ENCODE results near the gene CAD. TPM values are rescaled to one million over a fixed set of nuclear protein-coding genes. Genes with fewer than 3 reads are reported as not detected.

Gene CAD
- total and polyA plus RNA-seq, 10 of the 15 experiments (the other 5 are each of a cell fraction or from before 2014, with no cell fraction given) = 7.6 to 119 (median 50.7) TPM

GRCh38 chr2:27218614-27219013, 1.4 kb downstream of the CAD start:
- BruUV-seq (replicated peaks) = no TSS peak
- Histone ChIP-seq H3K36me3 (ENCODE audit: control insufficient read depth in 2 of 2, insufficient read depth in 2 of 2, low read length in 1 of 2) (peaks cover 5 to 8% of the 10 kb centered on the region in 2 experiments), H4K20me1 (ENCODE audit: control insufficient read depth, insufficient read depth) (no peaks in the 10 kb centered on the region), H3K4me1 (ENCODE audit: control insufficient read depth, insufficient read depth, low read length) (peaks cover 3% of the 10 kb centered on the region; the same call in 1 of the 2 replicates), H2AFZ (ENCODE audit: control insufficient read depth, low read depth, low read length) (no peak overlapping the region), H3K27me3 (replicated peaks in 1 of 2; ENCODE audit: control insufficient read depth in 2 of 2, insufficient read depth in 2 of 2, low read length in 1 of 2) (no peaks in the 10 kb centered on the region), H3K79me2 (ENCODE audit: control insufficient read depth, insufficient read depth, low read length) (peaks cover 23% of the 10 kb centered on the region), H3K27ac (ENCODE audit: control insufficient read depth, insufficient read depth) (peak overlapping the region; percentile 83), H3K4me2 (ENCODE audit: control insufficient read depth, insufficient read depth) (peak overlapping the region; percentile 97), H3K4me3 (peak overlapping the region; percentile 79), H3K9ac (ENCODE audit: control insufficient read depth, insufficient read depth, low read length) (peak overlapping the region; percentile 93), H3K9me3 (replicated peaks; ENCODE audit: control insufficient read depth, insufficient read depth, low read length) (no peaks in the 10 kb centered on the region)
- TF ChIP-seq POLR2A (IDR thresholded peaks at IDR 0.05; ENCODE audit: low read depth, low read length) = no peak
- TF ChIP-seq SPI1 (IDR thresholded peaks at IDR 0.05; ENCODE audit: borderline replicate concordance, insufficient read depth, low read depth, low read length) = peak; percentile 28; the same call in 1 of the 2 replicates
- no peak for TF ChIP-seq ZNF622 (IDR thresholded peaks at IDR 0.05)
- ChIA-PET RAD21 (ENCODE audit: unreplicated experiment) (interaction anchor here (0.6 to 1.2 kb wide), 5 partner anchors 61 to 1349 kb away, joined by 3 to 5 read pairs (median 4); partner anchors contain the start of gene ABHD1), POLR2A (no interaction called here), CTCF (interaction anchor here (0.5 to 1.8 kb wide), 5 partner anchors 27 to 296 kb away, joined by 3 to 5 read pairs (median 4); no protein-coding TSS in a partner anchor), SMC1A (ENCODE audit: uncharacterized antibody, unreplicated experiment) (interaction anchor here (0.9 to 1.3 kb wide), 2 partner anchors 84 to 86 kb away, joined by 3 read pairs; no protein-coding TSS in a partner anchor)
- in situ Hi-C loops (cut with MboI) = no loop called here
- no peak for FAIRE-seq
- ATAC-seq = no peak
- WGBS (ENCODE audit: insufficient coverage, insufficient replicate concordance, low lambda C conversion rate, missing lambda C conversion rate) = 35% methylated on average over 4 of the region's 4 CpGs
- no peak for DNase-seq (ENCODE audit: low read depth, low spot score)
- intact Hi-C loops (cut with micrococcal nuclease; ENCODE audit: unreplicated experiment) = loop anchor here (10.0 kb wide), 1 partner anchor 136 kb away; the partner anchor contains the start of gene GTF3C2

- RAD21 ChIA-PET (ENCODE audit: unreplicated experiment) = interaction anchor here (0.9 kb wide), 1 partner anchor 129 kb away, joined by 4 read pairs; no protein-coding TSS in a partner anchor
- peaks cover 21% of the 10 kb centered on the region for H3K79me2 ChIP-seq (ENCODE audit: control insufficient read depth, insufficient read depth, low read length)
- BruUV-seq (replicated peaks) = no TSS peak
- H3K9me3 ChIP-seq (replicated peaks; ENCODE audit: control insufficient read depth, insufficient read depth, low read length) = no peaks in the 10 kb centered on the region
- no peak for ATAC-seq
- intact Hi-C loops (cut with micrococcal nuclease; ENCODE audit: unreplicated experiment) (loop anchor here (10.0 kb wide), 1 partner anchor 136 kb away; the partner anchor contains the start of gene GTF3C2), in situ Hi-C loops (cut with MboI) (no loop called here)
- DNase-seq (ENCODE audit: low read depth, low spot score) = no peak
- H3K36me3 ChIP-seq (ENCODE audit: control insufficient read depth in 2 of 2, insufficient read depth in 2 of 2, low read length in 1 of 2) = peaks cover 8 to 10% of the 10 kb centered on the region in 2 experiments
- H3K4me1 ChIP-seq (ENCODE audit: control insufficient read depth, insufficient read depth, low read length) = peaks cover 3% of the 10 kb centered on the region; the same call in 1 of the 2 replicates
- FAIRE-seq = no peak
- POLR2A ChIA-PET = interaction anchor here (0.6 kb wide), 1 partner anchor 457 kb away, joined by 3 read pairs; no protein-coding TSS in a partner anchor
- 95% methylated on average over 2 of the region's 2 CpGs for WGBS (ENCODE audit: insufficient coverage, insufficient replicate concordance, low lambda C conversion rate, missing lambda C conversion rate)
- no peak for TF ChIP-seq ZNF217 (IDR thresholded peaks at IDR 0.05)
- no peak for TF ChIP-seq ZNF384 (IDR thresholded peaks at IDR 0.05; ENCODE audit: borderline replicate concordance, low read depth, low read length)
- no peak for TF ChIP-seq NRF1 (conservative IDR thresholded peaks at IDR 0.05; ENCODE audit: low read depth, low read length)
- TF ChIP-seq, protein P1, sequence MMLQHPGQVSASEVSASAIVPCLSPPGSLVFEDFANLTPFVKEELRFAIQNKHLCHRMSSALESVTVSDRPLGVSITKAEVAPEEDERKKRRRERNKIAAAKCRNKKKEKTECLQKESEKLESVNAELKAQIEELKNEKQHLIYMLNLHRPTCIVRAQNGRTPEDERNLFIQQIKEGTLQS (IDR thresholded peaks at IDR 0.05; ENCODE audit: borderline replicate concordance, extremely low read depth, low read depth, low read length) = no peak
- TF ChIP-seq MAX (IDR thresholded peaks at IDR 0.05; ENCODE audit: low read depth, low read length) = no peak
- no peak for TF ChIP-seq POLR2AphosphoS5 (IDR thresholded peaks at IDR 0.05; ENCODE audit: low read length)
- H3K27ac ChIP-seq (ENCODE audit: control insufficient read depth, insufficient read depth) = no peak overlapping the region
- no peaks in the 10 kb centered on the region for H3K27me3 ChIP-seq (replicated peaks in 1 of 2; ENCODE audit: control insufficient read depth in 2 of 2, insufficient read depth in 2 of 2, low read length in 1 of 2)
- H3K9ac ChIP-seq (ENCODE audit: control insufficient read depth, insufficient read depth, low read length) = peak overlapping the region; percentile 93
- SMC1A ChIA-PET (ENCODE audit: uncharacterized antibody, unreplicated experiment) = interaction anchor here (1.3 kb wide), 1 partner anchor 86 kb away, joined by 3 read pairs; no protein-coding TSS in a partner anchor
- peak overlapping the region; percentile 97 for H3K4me2 ChIP-seq (ENCODE audit: control insufficient read depth, insufficient read depth)
- no peaks in the 10 kb centered on the region for H4K20me1 ChIP-seq (ENCODE audit: control insufficient read depth, insufficient read depth)
- no peak overlapping the region for H2AFZ ChIP-seq (ENCODE audit: control insufficient read depth, low read depth, low read length)
- CTCF ChIA-PET = interaction anchor here (0.5 to 1.8 kb wide), 5 partner anchors 27 to 297 kb away, joined by 3 to 5 read pairs (median 4); no protein-coding TSS in a partner anchor
- peak overlapping the region; percentile 79 for H3K4me3 ChIP-seq
Observed at GRCh38 chr2:27219091-27219490, 1.9 kb downstream of the CAD start.

Measured in GM12878 (cell line).